GM12864 (cell line): ENCODE measurements around the gene GJA3.

Experiments
- DNase-seq: peaks from one replicate; pipeline ENCODE4 v3.0.0-alpha.2; 2011; ENCODE audit warnings: low read depth
- H3K4me3 ChIP-seq: 2 replicates; pipeline ENCODE4 v1.5.1; 2011; ENCODE audit warnings: mild to moderate bottlenecking, low read depth, low read length, control low read depth
- TF ChIP-seq, protein P1 (sequence below): IDR thresholded peaks from 2 replicates; pipeline ENCODE4 v1.5.1; 2011; ENCODE audit warnings: low read depth, mild to moderate bottlenecking, moderate library complexity, low read length, control low read depth, inconsistent platforms; ENCODE audit errors: missing control alignments

GJA3 gene

DNA sequence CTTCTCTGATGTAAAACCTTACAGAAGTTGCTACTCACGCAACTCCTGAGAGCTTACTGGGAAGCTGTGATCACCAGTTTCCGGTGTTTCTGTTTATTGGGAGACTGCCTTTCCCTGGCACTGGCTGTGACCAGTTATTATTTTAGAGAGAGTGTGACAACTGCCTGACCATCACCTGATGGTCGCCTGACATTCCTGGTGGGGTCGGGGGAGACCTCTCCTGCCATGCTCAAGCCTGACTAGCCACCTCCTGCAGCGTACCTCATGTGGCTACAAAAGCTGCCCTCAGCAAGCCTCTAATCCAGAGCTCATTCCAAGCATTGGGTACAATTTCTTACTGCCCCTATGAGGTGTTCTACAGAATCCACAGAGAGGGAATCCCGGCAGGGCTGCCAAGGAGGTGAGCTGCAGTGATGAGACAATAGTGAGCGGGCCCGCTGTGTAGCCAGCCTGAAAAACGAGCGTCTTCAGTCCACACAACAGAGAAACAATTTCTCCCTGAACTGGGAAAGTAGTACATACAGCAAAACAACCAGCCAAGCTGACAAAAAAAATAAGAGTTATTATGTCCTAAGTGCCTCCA, 28.7 kb downstream of the GJA3 start:
- TF ChIP-seq, protein P1, sequence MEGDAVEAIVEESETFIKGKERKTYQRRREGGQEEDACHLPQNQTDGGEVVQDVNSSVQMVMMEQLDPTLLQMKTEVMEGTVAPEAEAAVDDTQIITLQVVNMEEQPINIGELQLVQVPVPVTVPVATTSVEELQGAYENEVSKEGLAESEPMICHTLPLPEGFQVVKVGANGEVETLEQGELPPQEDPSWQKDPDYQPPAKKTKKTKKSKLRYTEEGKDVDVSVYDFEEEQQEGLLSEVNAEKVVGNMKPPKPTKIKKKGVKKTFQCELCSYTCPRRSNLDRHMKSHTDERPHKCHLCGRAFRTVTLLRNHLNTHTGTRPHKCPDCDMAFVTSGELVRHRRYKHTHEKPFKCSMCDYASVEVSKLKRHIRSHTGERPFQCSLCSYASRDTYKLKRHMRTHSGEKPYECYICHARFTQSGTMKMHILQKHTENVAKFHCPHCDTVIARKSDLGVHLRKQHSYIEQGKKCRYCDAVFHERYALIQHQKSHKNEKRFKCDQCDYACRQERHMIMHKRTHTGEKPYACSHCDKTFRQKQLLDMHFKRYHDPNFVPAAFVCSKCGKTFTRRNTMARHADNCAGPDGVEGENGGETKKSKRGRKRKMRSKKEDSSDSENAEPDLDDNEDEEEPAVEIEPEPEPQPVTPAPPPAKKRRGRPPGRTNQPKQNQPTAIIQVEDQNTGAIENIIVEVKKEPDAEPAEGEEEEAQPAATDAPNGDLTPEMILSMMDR = no peak
- no peak overlapping the region for H3K4me3 ChIP-seq
- no peak for DNase-seq

DNA sequence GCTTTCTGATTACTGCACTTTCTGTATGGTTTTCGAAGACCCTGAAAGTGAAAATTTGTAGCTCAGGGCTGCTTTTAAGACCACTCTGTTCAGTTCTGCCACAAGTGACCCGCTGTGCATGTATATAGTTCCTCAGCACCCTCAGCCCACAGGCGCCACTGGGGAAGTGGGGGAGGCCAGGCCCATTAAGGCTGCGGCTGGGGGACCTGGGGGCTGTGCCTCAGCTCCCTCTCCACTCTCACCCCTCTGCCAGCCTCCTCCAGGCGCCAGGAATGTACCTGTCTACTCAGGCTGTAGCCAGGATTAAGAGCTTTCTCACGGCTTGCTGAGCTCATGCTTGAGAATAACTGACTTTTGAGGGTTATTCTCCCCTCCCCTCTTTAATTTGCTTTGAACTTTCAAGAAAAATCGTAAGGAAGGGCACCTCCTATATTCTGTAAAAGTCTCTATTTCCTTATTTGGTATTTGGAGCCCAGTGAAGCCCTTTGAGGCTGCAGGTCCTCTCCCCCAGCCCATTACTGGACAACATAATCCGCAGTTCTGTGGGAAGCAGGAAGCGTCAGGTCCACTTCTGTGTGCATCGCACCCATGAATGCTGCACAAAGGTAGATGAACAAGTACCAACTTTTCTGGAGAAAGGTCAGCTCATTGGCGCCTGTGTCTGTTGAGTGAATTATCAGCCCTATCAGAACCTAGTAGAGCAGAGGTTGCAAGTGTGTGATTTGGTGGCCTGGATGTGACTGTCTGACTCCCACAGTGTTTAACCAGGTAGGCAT, 29.6 kb downstream of the GJA3 start:
- no peak for DNase-seq
- TF ChIP-seq, protein P1 = no peak
- H3K4me3 ChIP-seq = no peak overlapping the region

- TF ChIP-seq, protein P1 = no peak
- no peak for DNase-seq
Observed at GRCh38 chr13:20130652-20131051, 30.2 kb downstream of the GJA3 start.

DNA sequence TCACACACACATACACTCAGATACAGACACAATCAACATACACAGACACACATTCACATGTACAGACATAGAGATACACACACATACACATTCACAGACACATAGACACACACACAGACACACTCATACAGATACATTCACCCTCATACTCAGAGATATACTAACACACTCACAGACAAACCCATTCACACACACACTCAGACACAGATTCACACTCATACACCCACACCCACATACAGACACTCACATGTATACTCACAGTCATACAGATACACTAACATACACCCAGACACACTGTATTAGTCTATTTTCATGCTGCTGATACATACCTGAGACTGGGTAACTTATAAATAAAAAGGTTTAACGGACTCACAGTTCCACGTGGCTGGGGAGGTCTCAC, 30.8 kb downstream of the GJA3 start:
- no peak overlapping the region for H3K4me3 ChIP-seq
- DNase-seq = no peak
- TF ChIP-seq, protein P1 = no peak

More at GRCh38 chr13:20130652-20131051, 30.2 kb downstream of the GJA3 start:
- H3K4me3 ChIP-seq = no peak overlapping the region

DNA sequence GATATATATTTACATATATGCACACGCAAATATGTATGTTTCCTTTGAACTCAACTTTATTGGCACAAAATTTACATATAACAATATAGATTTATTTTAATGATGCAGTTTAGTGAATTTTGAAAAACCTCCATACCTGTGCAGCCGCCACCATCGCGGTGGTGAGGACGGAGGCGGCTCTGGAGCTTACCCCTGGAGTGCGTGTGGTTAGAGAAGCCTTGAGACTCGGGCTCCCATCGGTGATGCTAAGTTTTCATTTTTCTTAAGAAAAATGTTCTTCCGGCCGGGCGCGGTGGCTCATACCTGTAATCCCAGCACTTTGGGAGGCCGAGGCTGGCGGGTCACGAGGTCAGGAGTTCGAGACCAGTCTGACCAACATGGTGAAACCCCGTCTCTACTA, 31.8 kb downstream of the GJA3 start:
- no peak for DNase-seq
- TF ChIP-seq, protein P1 = no peak
- H3K4me3 ChIP-seq = no peak overlapping the region

- TF ChIP-seq, protein P1 = peak; percentile 1
- peak overlapping the region; percentile 66 for H3K4me3 ChIP-seq
- DNase-seq = no peak
Observed at GRCh38 chr13:20128459-20128931, 32.4 kb downstream of the GJA3 start.
